ENCODE measurements around the gene MPHOSPH10. TPM values are rescaled to one million over a fixed set of nuclear protein-coding genes. Genes with fewer than 3 reads are reported as not detected.
A peak's percentile ranks its signal among the peaks of the same experiment; 100 is the strongest.
"Not testable (repeated sequence)": the region's sequence is repeated elsewhere in the genome, so short reads cannot be mapped to it uniquely, and the experiment has no call there.

The MPHOSPH10 gene
- total RNA-seq = 10 to 100 TPM; 24.8 to 32.1 (median 27.5) TPM

DNA sequence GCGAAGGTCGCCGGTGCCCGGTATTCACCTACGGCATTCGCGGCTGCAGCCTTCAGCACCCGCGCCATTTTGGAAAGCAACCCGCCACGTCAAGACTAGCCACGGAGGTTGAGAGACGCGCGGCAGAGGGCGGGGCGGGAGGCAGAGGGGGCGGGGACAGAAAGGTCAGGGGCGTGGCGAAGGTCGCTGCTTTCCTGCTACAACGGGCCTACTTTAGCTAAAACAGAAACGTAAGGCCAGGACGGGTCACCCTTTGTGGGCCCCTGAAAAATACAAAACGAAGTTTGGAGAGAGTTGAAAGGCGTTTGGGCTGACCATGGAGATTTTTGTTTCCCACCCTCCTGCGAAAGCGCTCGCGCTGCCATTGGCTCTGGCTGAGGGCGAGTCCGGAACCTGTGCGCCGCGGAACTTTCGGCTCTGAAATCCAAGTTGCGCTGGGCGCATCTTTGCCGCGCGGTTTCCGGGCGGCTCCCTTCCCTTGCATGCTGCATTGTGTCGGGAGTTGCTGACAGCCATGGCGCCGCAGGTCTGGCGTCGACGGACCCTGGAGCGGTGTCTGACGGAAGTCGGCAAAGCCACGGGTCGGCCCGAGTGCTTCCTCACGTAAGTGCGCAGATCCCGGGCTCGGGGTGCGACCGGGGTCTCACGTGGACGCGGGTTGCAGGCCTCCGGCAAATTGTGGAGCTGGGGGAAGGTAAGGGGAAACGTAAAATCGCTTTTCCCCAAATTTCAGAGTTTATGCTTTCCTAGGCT lies at the start of gene MPHOSPH10, which contains the start of gene MCEE:
Gene MPHOSPH10, plus strand, starts transcription at position 483 of the 753 bp plus-strand sequence. Its CDS starts 32 bp downstream, at position 515.
Gene MCEE, minus strand, starts transcription at position 78 of the 753 bp plus-strand sequence. Its CDS starts 10 bp downstream, at position 68.
- peak; percentile 82 to 92 for DNase-seq (ENCODE audit: low spot score in 2 of 2)
- peak in 2 of 3 donors; percentile 47 to 57 for TF ChIP-seq POLR2AphosphoS5 (IDR thresholded peaks at IDR 0.05)
- peak; percentile 37 for TF ChIP-seq POLR2A (IDR thresholded peaks at IDR 0.05)
- TF ChIP-seq, protein P1, sequence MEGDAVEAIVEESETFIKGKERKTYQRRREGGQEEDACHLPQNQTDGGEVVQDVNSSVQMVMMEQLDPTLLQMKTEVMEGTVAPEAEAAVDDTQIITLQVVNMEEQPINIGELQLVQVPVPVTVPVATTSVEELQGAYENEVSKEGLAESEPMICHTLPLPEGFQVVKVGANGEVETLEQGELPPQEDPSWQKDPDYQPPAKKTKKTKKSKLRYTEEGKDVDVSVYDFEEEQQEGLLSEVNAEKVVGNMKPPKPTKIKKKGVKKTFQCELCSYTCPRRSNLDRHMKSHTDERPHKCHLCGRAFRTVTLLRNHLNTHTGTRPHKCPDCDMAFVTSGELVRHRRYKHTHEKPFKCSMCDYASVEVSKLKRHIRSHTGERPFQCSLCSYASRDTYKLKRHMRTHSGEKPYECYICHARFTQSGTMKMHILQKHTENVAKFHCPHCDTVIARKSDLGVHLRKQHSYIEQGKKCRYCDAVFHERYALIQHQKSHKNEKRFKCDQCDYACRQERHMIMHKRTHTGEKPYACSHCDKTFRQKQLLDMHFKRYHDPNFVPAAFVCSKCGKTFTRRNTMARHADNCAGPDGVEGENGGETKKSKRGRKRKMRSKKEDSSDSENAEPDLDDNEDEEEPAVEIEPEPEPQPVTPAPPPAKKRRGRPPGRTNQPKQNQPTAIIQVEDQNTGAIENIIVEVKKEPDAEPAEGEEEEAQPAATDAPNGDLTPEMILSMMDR (IDR thresholded peaks at IDR 0.05) = no peak
- Histone ChIP-seq H3K4me3 (peak within 1 kb of the TSS; percentile 69 to 94 (median 72)), H3K27ac (peak within 1 kb of the TSS; percentile 88 to 91), H3K36me3 (no peaks in the 10 kb centered on the region), H3K27me3 (no peaks in the 10 kb centered on the region), H3K9me3 (no peaks in the 10 kb centered on the region), H3K4me1 (no peaks in the 10 kb centered on the region)
- intact Hi-C loops (cut with DNase I; ENCODE audit: low total_unique reads) = no loop called here

- Histone ChIP-seq H3K4me3 (no peak overlapping the region), H3K27me3 (no peaks in the 10 kb centered on the region), H3K9me3 (no peaks in the 10 kb centered on the region), H3K36me3 (no peaks in the 10 kb centered on the region), H3K27ac (no peak overlapping the region), H3K4me1 (no peaks in the 10 kb centered on the region)
- DNase-seq (ENCODE audit: low spot score in 2 of 2) = no peak
- no peak for TF ChIP-seq POLR2A (IDR thresholded peaks at IDR 0.05)
- TF ChIP-seq, protein P1 (IDR thresholded peaks at IDR 0.05) = no peak
- TF ChIP-seq POLR2AphosphoS5 (IDR thresholded peaks at IDR 0.05) = no peak
- intact Hi-C loops (cut with DNase I; ENCODE audit: low total_unique reads) = no loop called here
Observed at GRCh38 chr2:71082402-71083252, 47.8 kb upstream of the MPHOSPH10 start.

- intact Hi-C loops (cut with DNase I; ENCODE audit: low total_unique reads); H3K27me3 ChIP-seq; H3K27ac ChIP-seq; H3K9me3 ChIP-seq; H3K4me3 ChIP-seq; H3K36me3 ChIP-seq; H3K4me1 ChIP-seq; DNase-seq (ENCODE audit: low spot score in 2 of 2): not testable (repeated sequence)
Observed at GRCh38 chr2:71083297-71083696, 47.1 kb upstream of the MPHOSPH10 start.

- H3K27ac ChIP-seq = not testable (repeated sequence)
Observed at GRCh38 chr2:71083752-71084312, 46.6 kb upstream of the MPHOSPH10 start.

GRCh38 chr2:71085325-71086003 lies 45.0 kb upstream of the MPHOSPH10 start:
- H3K4me3 ChIP-seq; intact Hi-C loops (cut with DNase I; ENCODE audit: low total_unique reads); H3K4me1 ChIP-seq; H3K27ac ChIP-seq; H3K27me3 ChIP-seq; H3K36me3 ChIP-seq; DNase-seq (ENCODE audit: low spot score in 2 of 2); H3K9me3 ChIP-seq: not testable (repeated sequence)

More at GRCh38 chr2:71083752-71084312, 46.6 kb upstream of the MPHOSPH10 start:
- H3K9me3 ChIP-seq; H3K36me3 ChIP-seq; intact Hi-C loops (cut with DNase I; ENCODE audit: low total_unique reads); H3K4me1 ChIP-seq; H3K27me3 ChIP-seq; DNase-seq (ENCODE audit: low spot score in 2 of 2): not testable (repeated sequence)
- H3K4me3 ChIP-seq = peak overlapping the region in 2 of 3 donors; percentile 26 to 43

- H3K36me3 ChIP-seq; H3K4me1 ChIP-seq; H3K27me3 ChIP-seq; H3K9me3 ChIP-seq; H3K4me3 ChIP-seq; DNase-seq (ENCODE audit: low spot score in 2 of 2); H3K27ac ChIP-seq; intact Hi-C loops (cut with DNase I; ENCODE audit: low total_unique reads): not testable (repeated sequence)
Observed at GRCh38 chr2:71089475-71089874, 41.0 kb upstream of the MPHOSPH10 start.

DNA sequence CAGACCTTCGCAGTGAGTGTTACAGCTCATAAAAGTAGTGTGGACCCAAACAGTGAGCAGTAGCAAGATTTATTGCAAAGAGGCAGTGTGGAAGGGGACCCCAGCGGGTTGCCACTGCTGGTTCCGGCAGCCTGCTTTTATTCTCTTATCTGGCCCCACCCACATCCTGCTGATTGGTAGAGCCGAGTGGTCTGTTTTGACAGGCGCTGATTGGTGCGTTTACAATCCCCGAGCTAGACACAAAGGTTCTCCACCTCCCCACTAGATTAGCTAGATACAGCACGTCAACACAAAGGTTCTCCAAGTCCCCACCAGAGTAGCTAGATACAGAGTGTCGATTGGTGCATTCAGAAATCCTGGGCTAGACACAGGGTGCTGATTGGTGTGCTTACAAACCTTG lies 38.6 kb upstream of the MPHOSPH10 start:
- intact Hi-C loops (cut with DNase I; ENCODE audit: low total_unique reads); H3K27me3 ChIP-seq; H3K4me1 ChIP-seq; H3K36me3 ChIP-seq; H3K9me3 ChIP-seq; DNase-seq (ENCODE audit: low spot score in 2 of 2); H3K27ac ChIP-seq; H3K4me3 ChIP-seq: not testable (repeated sequence)

DNA sequence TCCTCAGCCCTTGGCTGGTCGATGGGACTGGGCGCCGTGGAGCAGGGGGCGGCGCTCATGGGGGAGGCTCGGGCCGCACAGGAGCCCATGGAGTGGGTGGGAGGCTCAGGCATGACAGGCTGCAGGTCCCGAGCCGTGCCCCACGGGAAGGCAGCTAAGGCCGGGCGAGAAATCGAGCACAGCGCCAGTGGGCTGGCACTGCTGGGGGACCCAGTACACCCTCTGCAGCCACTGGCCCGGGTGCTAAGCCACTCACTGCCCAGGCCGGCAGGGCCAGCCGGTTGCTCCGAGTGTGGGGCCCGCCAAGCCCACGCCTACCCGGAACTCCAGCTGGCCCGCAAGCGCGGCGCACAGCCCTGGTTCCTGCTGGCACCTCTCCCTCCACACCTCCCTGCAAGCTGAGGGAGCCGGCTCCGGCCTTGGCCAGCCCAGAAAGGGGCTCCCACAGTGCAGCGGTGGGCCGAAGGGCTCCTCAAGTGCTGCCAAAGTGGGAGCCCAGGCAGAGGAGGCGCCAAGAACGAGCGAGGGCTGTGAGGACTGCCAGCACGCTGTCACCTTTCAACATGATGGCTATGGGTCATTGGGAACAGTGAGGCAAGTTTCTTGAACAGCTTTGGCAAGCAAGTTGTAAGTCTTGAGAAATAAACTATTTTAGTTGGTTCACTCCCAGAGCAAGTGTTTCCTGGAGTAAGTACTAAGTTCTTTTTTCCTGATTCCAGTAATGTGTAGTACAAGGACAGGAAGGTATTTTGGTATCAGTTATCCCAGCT lies 37.8 kb upstream of the MPHOSPH10 start:
- H3K27ac ChIP-seq; intact Hi-C loops (cut with DNase I; ENCODE audit: low total_unique reads); H3K9me3 ChIP-seq; H3K27me3 ChIP-seq; H3K4me1 ChIP-seq; H3K36me3 ChIP-seq; DNase-seq (ENCODE audit: low spot score in 2 of 2); H3K4me3 ChIP-seq: not testable (repeated sequence)

All from breast epithelium (tissue), 4 donors.